K562 (cell line): Measurements from ENCODE around the gene GIGYF2. TPM values are rescaled to one million over a fixed set of nuclear protein-coding genes. Genes with fewer than 3 reads are reported as not detected.
"Not testable (repeated sequence)": the region's sequence is repeated elsewhere in the genome, so short reads cannot be mapped to it uniquely, and the experiment has no call there.

ENCODE experiments used
- ATAC-seq: fragments of 200-7000 bp; cut with Tn5 transposase; 3 replicates; pipeline ENCODE4 v1.9.1; 2020; ENCODE audit warnings: moderate library complexity
- BruUV-seq: library from RNA; stranded (reverse); fragments of 400-500 nt; replicated peaks from 2 replicates; lab custom pipeline; 2021; lab: Mats Ljungman, UMichigan
- CTCF ChIA-PET: fragments of 300-600 bp; formaldehyde crosslinking; extraction: SDS; loops from one replicate; lab custom pipeline; 2021; ENCODE audit warnings: low intra/inter-chr PET ratio; lab: Yijun Ruan, JAX
- POLR2A ChIA-PET: fragments of 300-600, 350-650 bp; sonication (Branson Sonifier 250); formaldehyde crosslinking; extraction: SDS; loops from one replicate; lab custom pipeline; 2021; ENCODE audit warnings: antibody characterized with exemption, inconsistent platforms; lab: Yijun Ruan, JAX
- DNase-seq, 4 experiments: peaks; one replicate each; pipeline versions ENCODE4 v3.0.0 to v3.0.0-alpha.2; 2011 to 2018; ENCODE audit warnings: low spot score in 3 of 4, mixed read lengths in 3 of 4; ENCODE audit errors: extremely low read depth in 1 of 4
- FAIRE-seq: peaks from 2 replicates; lab custom pipeline; 2011; peaks lifted over from hg19 to GRCh38; lab: Jason Lieb, UNC
- H2AFZ ChIP-seq: 2 replicates; pipeline ENCODE4 v1.6.0; 2011; ENCODE audit warnings: low read depth, low read length, control low read depth, inconsistent platforms
- H3K27ac ChIP-seq: fragments of 200-600 bp; 3 replicates; pipeline ENCODE4 v1.8.0; 2011; ENCODE audit warnings: low read depth, mild to moderate bottlenecking, control low read depth, inconsistent platforms, low read length, moderate library complexity, mixed read lengths; ENCODE audit errors: extremely low read depth
- H3K27me3 ChIP-seq, 2 experiments: fragments of 300-600 bp in 1 of 2; 2 replicates in 1 of 2; 3 replicates in 1 of 2; pipeline versions ENCODE4 v1.6.0 to v1.8.0; 2011; ENCODE audit warnings: inconsistent platforms in 2 of 2, low read length in 2 of 2, mild to moderate bottlenecking in 1 of 2, mixed read lengths in 1 of 2, moderate library complexity in 1 of 2; ENCODE audit not compliant: control insufficient read depth in 2 of 2, insufficient read depth in 2 of 2
- H3K36me3 ChIP-seq: fragments of 300-600 bp; 3 replicates; pipeline ENCODE4 v1.8.0; 2011; ENCODE audit warnings: mild to moderate bottlenecking, low read length, inconsistent platforms; ENCODE audit not compliant: control insufficient read depth, insufficient read depth
- H3K4me1 ChIP-seq, 2 experiments: fragments of 200-600 bp in 1 of 2; replicated peaks in 1 of 2; 2 replicates in 1 of 2; 3 replicates in 1 of 2; pipeline versions ENCODE4 v1.5.1 to v1.8.0; 2011; ENCODE audit warnings: inconsistent platforms in 2 of 2, low read length in 2 of 2, mild to moderate bottlenecking in 1 of 2, mixed read lengths in 1 of 2, moderate library complexity in 1 of 2; ENCODE audit not compliant: control insufficient read depth in 2 of 2, insufficient read depth in 2 of 2
- H3K4me2 ChIP-seq: 2 replicates; pipeline ENCODE4 v1.6.1; 2011; ENCODE audit warnings: low read length, control low read depth, inconsistent platforms, mixed read lengths; ENCODE audit not compliant: insufficient read depth
- H3K4me3 ChIP-seq: fragments of 200-600 bp; sonication (generic), shearing (Covaris generic); 2 replicates; pipeline ENCODE4 v1.5.1; 2016; ENCODE audit warnings: control low read depth, inconsistent platforms
- H3K79me2 ChIP-seq: fragments of 200-600 bp; 3 replicates; pipeline ENCODE4 v1.8.0; 2011; ENCODE audit warnings: low read length, inconsistent platforms; ENCODE audit not compliant: control insufficient read depth, insufficient read depth
- H3K9ac ChIP-seq, 2 experiments: 2 replicates each; pipeline versions ENCODE4 v1.6.0 to v1.6.1; 2011; ENCODE audit warnings: low read depth in 2 of 2, low read length in 2 of 2, control low read depth in 1 of 2, inconsistent platforms in 1 of 2, mild to moderate bottlenecking in 1 of 2, mixed read lengths in 1 of 2; ENCODE audit not compliant: insufficient read depth in 1 of 2
- H3K9me1 ChIP-seq: one replicate; pipeline ENCODE4 v1.6.0; 2011; ENCODE audit warnings: inconsistent platforms, mild to moderate bottlenecking, low read length, moderate library complexity; ENCODE audit not compliant: control insufficient read depth, insufficient read depth
- H3K9me3 ChIP-seq: replicated peaks from 2 replicates; pipeline ENCODE4 v1.5.1; 2011; ENCODE audit warnings: low read depth, low read length, inconsistent platforms; ENCODE audit not compliant: control insufficient read depth, insufficient read depth
- H4K20me1 ChIP-seq: replicated peaks from 2 replicates; pipeline ENCODE4 v1.6.1; 2011; ENCODE audit warnings: low read length, inconsistent platforms, mixed read lengths; ENCODE audit not compliant: control insufficient read depth, insufficient read depth
- JUND ChIP-seq, 2 experiments: IDR thresholded peaks; 2 replicates in 1 of 2; 3 replicates in 1 of 2; pipeline ENCODE4 v1.6.1; 2011; ENCODE audit warnings: borderline replicate concordance in 2 of 2, low read depth in 2 of 2, low read length in 2 of 2, improper control_type of control experiment in 1 of 2, missing biosample characterization in 1 of 2, missing genetic modification characterization in 1 of 2, missing genetic modification reagents in 1 of 2
- KHSRP ChIP-seq: fragments of 450-650 bp; IDR thresholded peaks from 2 replicates; pipeline ENCODE4 v1.6.1; 2017
- XRCC3 ChIP-seq: fragments of 450-650 bp; IDR thresholded peaks from 2 replicates; pipeline ENCODE4 v1.6.1; 2017; ENCODE audit warnings: mild to moderate bottlenecking, moderate library complexity
- ZNF79 ChIP-seq: fragments of 250-450 bp; sonication (Bioruptor Pico); IDR thresholded peaks from 2 replicates; pipeline ENCODE4 v1.4.0; 2020; ENCODE audit warnings: low read depth, mild to moderate bottlenecking, moderate library complexity
- WGBS: fragments of 100-300 bp; shearing (Covaris generic); methylation state at CpG from one replicate; pipeline ENCODE4 v1.1.6; 2016; ENCODE audit warnings: low coverage, mixed read lengths; ENCODE audit not compliant: insufficient coverage; ENCODE audit errors: missing lambda C conversion rate; 5-methylcytosine and 5-hydroxymethylcytosine counted together
- in situ Hi-C: fragments of 300-500 bp; cut with MboI; formaldehyde crosslinking; loops from 4 replicates; pipeline ENCODE4 v1.15.0; 2018; ENCODE audit warnings: inconsistent platforms, mixed read lengths
- intact Hi-C: fragments of 100-400 bp; cut with micrococcal nuclease; formaldehyde crosslinking; loops from 2 replicates; pipeline ENCODE4 v1.14.2; 2022
- polyA plus RNA-seq, 8 experiments: library from polyadenylated mRNA; depleted of rRNA in 4 of 8; stranded (reverse) in 5 of 8; unstranded in 3 of 8; fragments of >200 nt; fragmentation: Nextera tagmentation in 2 of 8; fragmentation: Illumina TruSeq in 1 of 8; extraction: Ambion mirVana in 2 of 8; extraction: Trizol in 1 of 8; gene quantifications; 2 replicates each; pipeline versions ENCODE4 v1.2.1 to v1.2.3, GENCODE V29; 2011 to 2014; ENCODE audit warnings: inconsistent platforms in 1 of 8, missing spikeins in 1 of 8
- total RNA-seq, 7 experiments: library from RNA; depleted of rRNA in 6 of 7; stranded (reverse); fragments of >200 nt in 6 of 7; fragmentation: Illumina TruSeq in 2 of 7; extraction: Trizol in 2 of 7; gene quantifications; 2 replicates each; pipeline versions ENCODE4 v1.2.1 to v1.2.3, GENCODE V29; 2011 to 2021; ENCODE audit warnings: low replicate concordance in 1 of 7
- TF ChIP-seq, protein P1 (sequence below), 2 experiments: fragments of 450-650 bp in 1 of 2; sonication (generic) in 1 of 2; formaldehyde crosslinking in 1 of 2; IDR thresholded peaks in 1 of 2; conservative IDR thresholded peaks in 1 of 2; 2 replicates each; pipeline versions ENCODE4 v1.6.1 to v1.8.1; 2016 to 2023; ENCODE audit warnings: mild to moderate bottlenecking in 2 of 2, moderate library complexity in 2 of 2, inconsistent platforms in 1 of 2, missing genetic modification reagents in 1 of 2
- TF ChIP-seq, protein P2 (sequence below): fragments of 250-450 bp; sonication (Bioruptor Pico); IDR thresholded peaks from 2 replicates; pipeline ENCODE4 v1.5.0; 2021; ENCODE audit warnings: mild to moderate bottlenecking, borderline replicate concordance

The GIGYF2 gene
- total and polyA plus RNA-seq, 9 of the 15 experiments (the other 6 are each of a cell fraction or from before 2014, with no cell fraction given), result 12.7 to 52.7 (median 34.9) TPM

DNA sequence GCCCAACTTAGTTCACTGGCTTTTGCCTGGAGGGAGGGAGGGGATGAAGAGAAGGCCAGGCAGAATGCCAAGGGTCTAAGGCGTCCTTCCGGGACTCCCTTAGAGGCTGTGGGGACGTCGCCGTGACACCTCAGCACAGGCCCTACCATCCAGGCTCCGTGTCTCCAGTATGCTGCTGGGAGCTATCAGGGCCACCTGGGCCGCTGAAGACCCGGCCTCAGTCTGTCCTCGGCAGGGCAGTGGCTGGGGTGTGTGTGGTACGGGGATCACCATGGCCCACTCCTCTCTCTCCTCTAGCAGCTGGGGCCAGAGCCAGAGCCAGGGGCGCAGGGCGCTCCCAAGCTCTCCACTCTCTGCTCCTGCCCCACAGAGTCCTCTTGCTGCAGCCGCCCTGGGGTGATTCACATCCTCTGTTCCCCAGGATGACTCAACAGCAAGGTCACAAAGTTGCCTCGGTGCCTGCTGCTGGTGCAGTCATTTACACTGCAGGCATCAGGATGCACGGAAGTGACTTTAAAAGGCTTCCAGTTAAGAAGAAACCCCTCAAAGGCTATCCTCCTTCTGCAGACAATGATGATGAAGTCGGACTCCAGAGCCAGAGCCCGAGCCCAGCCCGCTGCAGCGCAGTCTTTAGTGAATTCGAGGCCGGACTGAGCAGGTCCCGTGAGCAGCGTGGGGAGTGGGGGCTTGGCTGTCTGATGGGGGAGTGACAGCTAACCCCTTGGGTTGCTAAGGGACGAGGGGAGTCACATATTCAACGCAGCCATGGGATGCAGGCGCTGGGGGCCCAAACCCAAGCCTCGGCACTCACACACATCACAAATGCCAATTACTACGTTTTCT lies 204.8 kb downstream of the GIGYF2 start (continued):
- TF ChIP-seq, protein P1, sequence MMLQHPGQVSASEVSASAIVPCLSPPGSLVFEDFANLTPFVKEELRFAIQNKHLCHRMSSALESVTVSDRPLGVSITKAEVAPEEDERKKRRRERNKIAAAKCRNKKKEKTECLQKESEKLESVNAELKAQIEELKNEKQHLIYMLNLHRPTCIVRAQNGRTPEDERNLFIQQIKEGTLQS (IDR thresholded peaks at IDR 0.05), result peak; percentile 62
- TF ChIP-seq, protein P1 (CRISPR knock-in tag; conservative IDR thresholded peaks at IDR 0.05), result no peak
- TF ChIP-seq JUND (IDR thresholded peaks at IDR 0.05; ENCODE audit: borderline replicate concordance, low read depth, low read length), result peak; percentile 69
- TF ChIP-seq JUND (tag; IDR thresholded peaks at IDR 0.05; ENCODE audit: borderline replicate concordance, low read depth, low read length), result no peak

DNA sequence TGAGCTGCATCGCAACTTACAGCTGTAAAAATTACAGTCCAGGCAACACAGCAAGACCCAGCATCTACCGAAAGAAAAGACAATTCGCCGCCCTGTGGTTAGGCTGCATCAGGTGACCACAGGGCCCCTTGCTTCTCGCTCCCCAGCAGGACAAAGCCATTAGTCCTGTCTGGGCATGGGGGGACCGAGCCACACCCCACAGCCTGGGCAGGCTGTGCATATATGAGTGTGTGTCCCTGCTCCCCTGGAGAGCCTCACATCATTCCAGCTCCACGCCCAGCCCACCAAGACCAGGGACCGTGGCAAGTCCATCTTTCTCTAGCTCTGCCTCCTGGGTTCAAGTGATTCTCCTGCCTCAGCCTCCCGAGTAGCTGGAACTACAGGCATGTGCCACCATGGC lies 206.9 kb downstream of the GIGYF2 start:
- no peak overlapping the region for H3K4me2 ChIP-seq
- no peak for TF ChIP-seq ZNF79
- TF ChIP-seq, protein P2, sequence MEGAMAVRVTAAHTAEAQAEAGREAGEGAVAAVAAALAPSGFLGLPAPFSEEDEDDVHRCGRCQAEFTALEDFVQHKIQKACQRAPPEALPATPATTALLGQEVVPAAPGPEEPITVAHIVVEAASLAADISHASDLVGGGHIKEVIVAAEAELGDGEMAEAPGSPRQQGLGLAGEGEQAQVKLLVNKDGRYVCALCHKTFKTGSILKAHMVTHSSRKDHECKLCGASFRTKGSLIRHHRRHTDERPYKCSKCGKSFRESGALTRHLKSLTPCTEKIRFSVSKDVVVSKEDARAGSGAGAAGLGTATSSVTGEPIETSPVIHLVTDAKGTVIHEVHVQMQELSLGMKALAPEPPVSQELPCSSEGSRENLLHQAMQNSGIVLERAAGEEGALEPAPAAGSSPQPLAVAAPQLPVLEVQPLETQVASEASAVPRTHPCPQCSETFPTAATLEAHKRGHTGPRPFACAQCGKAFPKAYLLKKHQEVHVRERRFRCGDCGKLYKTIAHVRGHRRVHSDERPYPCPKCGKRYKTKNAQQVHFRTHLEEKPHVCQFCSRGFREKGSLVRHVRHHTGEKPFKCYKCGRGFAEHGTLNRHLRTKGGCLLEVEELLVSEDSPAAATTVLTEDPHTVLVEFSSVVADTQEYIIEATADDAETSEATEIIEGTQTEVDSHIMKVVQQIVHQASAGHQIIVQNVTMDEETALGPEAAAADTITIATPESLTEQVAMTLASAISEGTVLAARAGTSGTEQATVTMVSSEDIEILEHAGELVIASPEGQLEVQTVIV (CRISPR knock-in tag), result no peak
- no peak for TF ChIP-seq XRCC3
- no peak for TF ChIP-seq KHSRP
- ATAC-seq (no peak), DNase-seq (no peak), FAIRE-seq (no peak)
- ChIA-PET CTCF (no interaction called here), POLR2A (no interaction called here)
- H3K9me3 ChIP-seq, result no peaks in the 10 kb centered on the region
- in situ Hi-C loops, result no loop called here
- no peak overlapping the region for H3K4me3 ChIP-seq
- WGBS, result 2% methylated on average over 9 of the region's 9 CpGs
- peaks cover 0 to 6% of the 10 kb centered on the region in 2 experiments; a peak in 2 of 5 replicates for H3K4me1 ChIP-seq
- no peak overlapping the region for H3K9ac ChIP-seq
- no peak overlapping the region for H3K27ac ChIP-seq
- peaks cover 0 to 22% of the 10 kb centered on the region in 2 experiments; a peak in 2 of 5 replicates for H3K27me3 ChIP-seq
- intact Hi-C loops, result no loop called here
- no peaks in the 10 kb centered on the region for H4K20me1 ChIP-seq
- H2AFZ ChIP-seq, result no peak overlapping the region
- H3K79me2 ChIP-seq, result no peaks in the 10 kb centered on the region
- H3K9me1 ChIP-seq, result no peaks in the 10 kb centered on the region
- H3K36me3 ChIP-seq, result no peaks in the 10 kb centered on the region
- BruUV-seq, result no TSS peak

DNA sequence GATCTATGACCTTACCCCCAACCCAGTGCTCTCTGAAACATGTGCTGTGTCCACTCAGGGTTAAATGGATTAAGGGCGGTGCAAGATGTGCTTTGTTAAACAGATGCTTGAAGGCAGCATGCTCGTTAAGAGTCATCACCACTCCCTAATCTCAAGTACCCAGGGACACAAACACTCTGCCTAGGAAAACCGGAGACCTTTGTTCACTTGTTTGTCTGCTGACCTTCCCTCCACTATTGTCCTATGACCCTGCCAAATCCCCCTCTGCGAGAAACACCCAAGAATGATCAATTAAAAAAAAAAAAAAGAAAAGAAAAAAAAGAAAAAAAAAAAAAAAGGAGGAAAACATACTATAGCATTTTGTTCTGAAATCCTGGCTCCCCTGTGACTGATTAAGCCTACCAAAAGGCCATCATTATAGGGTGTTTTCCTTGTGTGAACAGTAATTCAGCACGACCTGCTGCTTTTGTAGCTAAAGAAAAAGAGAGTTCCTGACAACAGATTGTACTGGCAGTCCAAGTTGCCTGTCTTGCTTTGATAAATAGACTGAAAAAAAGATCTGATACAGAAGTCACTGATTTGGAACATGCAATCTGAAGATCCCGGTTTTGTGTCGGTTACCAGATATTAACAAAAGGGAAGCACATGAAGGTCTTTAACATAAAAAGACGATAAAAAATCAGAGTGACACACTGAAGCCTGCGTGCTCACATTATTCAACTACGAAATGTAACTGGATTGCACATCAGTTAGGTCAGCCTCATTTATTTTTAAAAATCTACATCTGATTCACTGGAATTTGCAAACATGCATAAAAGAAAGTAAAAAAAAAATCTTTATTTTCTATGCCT lies 210.0 kb downstream of the GIGYF2 start:
- POLR2A ChIA-PET, BruUV-seq: not testable (repeated sequence)

More for the DNA sequence above, 210.0 kb downstream of the GIGYF2 start:
- H3K4me1 ChIP-seq, H3K27me3 ChIP-seq, H3K79me2 ChIP-seq, in situ Hi-C loops, CTCF ChIA-PET, intact Hi-C loops, FAIRE-seq, ATAC-seq, H3K9ac ChIP-seq, H3K4me3 ChIP-seq, H3K27ac ChIP-seq, H3K36me3 ChIP-seq, H4K20me1 ChIP-seq, H3K4me2 ChIP-seq, H3K9me1 ChIP-seq, H3K9me3 ChIP-seq, H2AFZ ChIP-seq, DNase-seq: not testable (repeated sequence)
- 3% methylated on average over 6 of the region's 10 CpGs for WGBS
